Measurements from ENCODE around the gene GCHFR.

- no peak for TF ChIP-seq CTCF (IDR thresholded peaks at IDR 0.05)
- no peak for TF ChIP-seq CHD2 (IDR thresholded peaks at IDR 0.05; ENCODE audit: low read length, partially characterized antibody)
- no peak for TF ChIP-seq POLR2AphosphoS5 (IDR thresholded peaks at IDR 0.05; ENCODE audit: low read depth, low read length)
Measured at GRCh38 chr15:40812721-40813425, 49.0 kb downstream of the GCHFR start.

Data from SK-N-SH (cell line).